RWPE2 (cell line): ENCODE results near the gene CCDC88A.
A peak's percentile ranks its signal among the peaks of the same experiment; 100 is the strongest.

ENCODE experiments used
- ATAC-seq: fragments of 200-7000 bp; cut with Tn5 transposase; 3 replicates; pipeline ENCODE4 v1.9.1; 2021; ENCODE audit warnings: low read depth
- DNase-seq: peaks from one replicate; pipeline ENCODE4 v3.0.0-alpha.2; 2020; ENCODE audit warnings: low spot score
- H3K27ac ChIP-seq: fragments of 450-650 bp; 2 replicates; pipeline ENCODE4 v1.5.1; 2017; ENCODE audit warnings: mild to moderate bottlenecking; ENCODE audit not compliant: poor library complexity, severe bottlenecking
- H3K27me3 ChIP-seq: fragments of 250-450 bp; sonication (Bioruptor Pico); 2 replicates; pipeline ENCODE4 v1.5.1; 2021; ENCODE audit warnings: mild to moderate bottlenecking, moderate library complexity; ENCODE audit not compliant: insufficient read depth, poor library complexity, severe bottlenecking
- H3K36me3 ChIP-seq: fragments of 250-450 bp; sonication (Bioruptor Pico); 2 replicates; pipeline ENCODE4 v1.5.1; 2020; ENCODE audit warnings: low read depth, mild to moderate bottlenecking, moderate library complexity
- H3K4me1 ChIP-seq: fragments of 250-450 bp; sonication (Bioruptor Pico); 2 replicates; pipeline ENCODE4 v1.5.1; 2021; ENCODE audit warnings: mild to moderate bottlenecking, moderate library complexity; ENCODE audit not compliant: insufficient read depth, poor library complexity, severe bottlenecking
- H3K4me3 ChIP-seq: fragments of 250-450 bp; sonication (Bioruptor Pico); 2 replicates; pipeline ENCODE4 v1.5.1; 2021; ENCODE audit warnings: mild to moderate bottlenecking, moderate library complexity; ENCODE audit not compliant: severe bottlenecking
- H3K9me3 ChIP-seq: fragments of 250-450 bp; sonication (Bioruptor Pico); 2 replicates; pipeline ENCODE4 v1.5.1; 2021; ENCODE audit warnings: mild to moderate bottlenecking, moderate library complexity; ENCODE audit not compliant: severe bottlenecking
- TF ChIP-seq, protein P1 (sequence below): fragments of 450-650 bp; IDR thresholded peaks from one replicate; pipeline ENCODE4 v1.5.1; 2017; ENCODE audit warnings: mild to moderate bottlenecking, moderate library complexity; ENCODE audit not compliant: poor library complexity, severe bottlenecking

Gene CCDC88A

DNA sequence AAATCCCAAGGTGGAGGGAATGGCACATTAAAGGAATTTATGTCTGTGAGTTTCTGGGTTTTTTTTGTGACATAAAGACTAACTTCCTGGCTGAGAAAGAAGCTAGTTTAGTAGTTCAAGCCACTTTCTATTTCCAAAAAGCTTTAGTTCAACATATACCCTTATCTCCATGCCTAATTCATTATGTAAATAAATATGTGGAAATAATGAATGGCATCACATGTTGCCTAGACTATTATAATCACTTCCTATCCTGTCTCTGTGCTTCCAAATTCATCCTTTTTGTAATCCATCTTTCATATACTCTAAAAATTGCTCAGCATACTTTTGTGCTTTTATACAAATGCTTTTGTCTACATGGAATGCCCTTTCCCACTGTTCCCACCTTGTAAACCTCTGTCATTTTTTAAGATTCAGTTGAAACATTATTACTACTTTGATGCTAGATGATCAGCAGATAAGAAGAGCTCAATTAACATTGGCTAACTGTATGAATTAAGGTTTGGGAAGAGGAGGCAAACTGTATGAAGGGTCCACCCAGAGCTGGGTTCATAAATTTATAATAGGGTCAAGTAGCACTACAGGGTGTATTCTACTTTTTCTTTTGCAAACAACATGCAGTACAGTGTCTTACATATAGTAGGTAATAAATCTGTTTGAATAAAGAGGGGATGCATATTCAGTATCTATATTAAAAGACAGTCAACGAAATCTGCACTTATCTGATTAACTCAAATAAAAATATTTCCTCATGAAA is 88.9 kb downstream of the CCDC88A start:
- Histone ChIP-seq H3K27me3 (no peaks in the 10 kb centered on the region), H3K4me1 (no peaks in the 10 kb centered on the region), H3K9me3 (no peaks in the 10 kb centered on the region), H3K27ac (no peak overlapping the region), H3K36me3 (peaks cover 62% of the 10 kb centered on the region), H3K4me3 (no peak overlapping the region)
- DNase-seq (no peak), ATAC-seq (no peak)
- TF ChIP-seq, protein P1, sequence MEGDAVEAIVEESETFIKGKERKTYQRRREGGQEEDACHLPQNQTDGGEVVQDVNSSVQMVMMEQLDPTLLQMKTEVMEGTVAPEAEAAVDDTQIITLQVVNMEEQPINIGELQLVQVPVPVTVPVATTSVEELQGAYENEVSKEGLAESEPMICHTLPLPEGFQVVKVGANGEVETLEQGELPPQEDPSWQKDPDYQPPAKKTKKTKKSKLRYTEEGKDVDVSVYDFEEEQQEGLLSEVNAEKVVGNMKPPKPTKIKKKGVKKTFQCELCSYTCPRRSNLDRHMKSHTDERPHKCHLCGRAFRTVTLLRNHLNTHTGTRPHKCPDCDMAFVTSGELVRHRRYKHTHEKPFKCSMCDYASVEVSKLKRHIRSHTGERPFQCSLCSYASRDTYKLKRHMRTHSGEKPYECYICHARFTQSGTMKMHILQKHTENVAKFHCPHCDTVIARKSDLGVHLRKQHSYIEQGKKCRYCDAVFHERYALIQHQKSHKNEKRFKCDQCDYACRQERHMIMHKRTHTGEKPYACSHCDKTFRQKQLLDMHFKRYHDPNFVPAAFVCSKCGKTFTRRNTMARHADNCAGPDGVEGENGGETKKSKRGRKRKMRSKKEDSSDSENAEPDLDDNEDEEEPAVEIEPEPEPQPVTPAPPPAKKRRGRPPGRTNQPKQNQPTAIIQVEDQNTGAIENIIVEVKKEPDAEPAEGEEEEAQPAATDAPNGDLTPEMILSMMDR: no peak

DNA sequence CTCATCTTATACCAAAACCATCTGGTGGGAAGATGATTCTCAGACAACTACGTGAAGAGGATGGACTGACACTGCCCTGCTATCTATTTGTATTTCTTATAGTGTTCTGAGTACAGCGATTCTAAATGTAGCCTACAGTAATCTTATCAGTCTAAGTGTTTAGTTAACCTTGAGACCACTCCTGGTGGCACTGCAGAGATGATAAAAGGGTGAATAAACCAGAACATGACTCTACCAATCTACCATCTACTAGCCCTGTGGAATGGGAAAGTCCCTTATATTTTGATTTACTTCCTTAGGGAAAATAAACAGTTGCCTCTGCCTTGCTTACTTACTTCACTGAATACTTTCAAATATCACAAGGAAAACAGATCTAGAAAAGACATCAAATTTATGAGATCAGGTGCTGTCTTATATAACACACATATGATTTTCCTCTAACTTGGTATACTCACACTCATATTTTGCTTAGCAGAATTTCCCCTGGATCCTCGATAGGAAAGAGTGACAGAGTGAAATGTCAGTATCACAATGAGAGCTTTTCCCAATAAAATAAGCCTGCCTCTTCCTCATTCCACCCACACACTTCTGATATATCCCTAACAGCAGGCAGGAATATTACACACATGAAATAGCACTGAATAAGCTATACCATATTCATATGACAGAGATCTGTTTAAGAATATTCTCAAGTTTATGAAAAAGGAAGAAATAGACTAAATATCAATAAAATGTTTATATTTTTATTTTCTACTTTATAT is 92.0 kb downstream of the CCDC88A start:
- no peaks in the 10 kb centered on the region for H3K4me1 ChIP-seq
- H3K9me3 ChIP-seq: no peaks in the 10 kb centered on the region
- H3K36me3 ChIP-seq: peaks cover 45% of the 10 kb centered on the region
- H3K4me3 ChIP-seq: no peak overlapping the region
- no peaks in the 10 kb centered on the region for H3K27me3 ChIP-seq
- no peak for ATAC-seq
- TF ChIP-seq, protein P1: no peak
- no peak for DNase-seq
- no peak overlapping the region for H3K27ac ChIP-seq

DNA sequence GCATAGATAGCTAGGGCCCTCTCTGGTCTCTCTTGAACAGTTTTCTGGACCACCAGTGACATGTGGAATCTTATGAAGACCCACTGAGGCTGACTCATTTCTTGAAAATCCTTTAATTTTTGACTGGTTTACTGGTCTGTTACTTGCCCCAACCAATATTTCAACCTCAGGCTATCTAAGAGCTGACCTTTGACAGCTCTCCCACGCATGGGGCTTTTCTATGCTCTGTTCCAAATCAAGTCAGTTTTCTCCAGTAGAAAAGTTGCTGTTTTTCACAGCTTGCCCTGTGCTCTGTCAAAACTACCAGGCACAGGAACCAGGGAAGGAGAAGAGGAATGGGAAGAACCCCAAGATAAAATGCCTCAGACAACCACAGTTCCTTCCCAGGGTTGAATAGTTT is 104.7 kb downstream of the CCDC88A start:
- H3K4me3 ChIP-seq: no peak overlapping the region
- no peak for DNase-seq
- TF ChIP-seq, protein P1: no peak
- H3K27ac ChIP-seq: no peak overlapping the region
- no peaks in the 10 kb centered on the region for H3K9me3 ChIP-seq
- no peaks in the 10 kb centered on the region for H3K27me3 ChIP-seq
- H3K36me3 ChIP-seq: peaks cover 77% of the 10 kb centered on the region
- ATAC-seq: no peak
- H3K4me1 ChIP-seq: no peaks in the 10 kb centered on the region

DNA sequence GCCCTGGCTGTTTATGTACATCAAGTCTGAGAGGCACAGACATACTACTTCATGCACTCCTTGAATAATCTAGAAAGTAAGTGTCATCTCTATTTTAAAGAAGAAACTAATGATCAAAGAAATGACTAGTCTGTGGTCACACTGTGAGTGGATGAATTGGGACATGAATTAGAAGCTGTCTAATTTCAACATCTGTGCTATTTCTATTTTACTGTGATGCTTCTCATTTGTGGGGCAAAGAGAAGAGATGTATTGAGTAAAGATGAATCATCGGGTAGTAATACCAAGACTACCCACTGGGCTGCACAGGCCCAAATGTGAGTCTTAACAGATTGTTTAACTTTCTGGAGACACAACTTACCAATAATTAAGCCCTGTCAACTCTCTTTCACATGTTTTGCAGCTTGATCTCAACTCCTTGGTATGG is 108.2 kb downstream of the CCDC88A start:
- H3K27me3 ChIP-seq: no peaks in the 10 kb centered on the region
- H3K4me1 ChIP-seq: peaks cover 6% of the 10 kb centered on the region
- H3K27ac ChIP-seq: no peak overlapping the region
- peaks cover 61% of the 10 kb centered on the region for H3K36me3 ChIP-seq
- H3K9me3 ChIP-seq: no peaks in the 10 kb centered on the region
- ATAC-seq: peak; percentile 76; the same call in 2 of the 3 replicates
- no peak overlapping the region for H3K4me3 ChIP-seq
- DNase-seq: no peak
- TF ChIP-seq, protein P1: peak; percentile 23

DNA sequence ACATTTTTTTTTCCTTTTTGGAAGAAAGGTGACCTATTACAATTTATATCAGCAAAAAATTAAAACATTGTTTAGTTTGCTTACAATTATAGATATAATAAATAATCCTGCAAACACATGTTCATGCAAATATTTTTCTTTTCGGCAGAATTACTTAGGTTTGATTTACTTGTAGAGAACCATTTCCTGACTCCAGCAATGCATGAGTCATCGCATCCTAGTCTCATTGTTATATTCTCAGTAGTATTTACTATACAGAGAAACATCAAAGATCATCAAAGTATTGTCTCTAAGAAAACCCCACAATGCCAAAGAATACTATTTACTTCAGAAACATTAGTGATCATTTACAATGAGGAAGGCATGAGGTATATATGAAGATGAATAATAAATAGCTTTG is 110.2 kb downstream of the CCDC88A start:
- TF ChIP-seq, protein P1: no peak
- H3K27ac ChIP-seq: no peak overlapping the region
- H3K27me3 ChIP-seq: no peaks in the 10 kb centered on the region
- DNase-seq (no peak), ATAC-seq (peak; percentile 58; the same call in 2 of the 3 replicates)
- peaks cover 53% of the 10 kb centered on the region for H3K36me3 ChIP-seq
- no peak overlapping the region for H3K4me3 ChIP-seq
- H3K4me1 ChIP-seq: peaks cover 6% of the 10 kb centered on the region
- H3K9me3 ChIP-seq: no peaks in the 10 kb centered on the region
